HG03354 (cell line): ENCODE measurements around the gene BBIP1.

ENCODE experiments used
- ATAC-seq: cut with Tn5 transposase; IDR thresholded peaks from one replicate; pipeline ENCODE4 v1.9.1; 2021; ENCODE audit warnings: mild to moderate bottlenecking; ENCODE audit not compliant: unreplicated experiment, poor library complexity, severe bottlenecking

The BBIP1 gene

GRCh38 chr10:110850099-110850498, 68.9 kb downstream of the BBIP1 start:
- no peak for ATAC-seq
